Measurements from ENCODE around the gene HMGN2.

The HMGN2 gene

DNA sequence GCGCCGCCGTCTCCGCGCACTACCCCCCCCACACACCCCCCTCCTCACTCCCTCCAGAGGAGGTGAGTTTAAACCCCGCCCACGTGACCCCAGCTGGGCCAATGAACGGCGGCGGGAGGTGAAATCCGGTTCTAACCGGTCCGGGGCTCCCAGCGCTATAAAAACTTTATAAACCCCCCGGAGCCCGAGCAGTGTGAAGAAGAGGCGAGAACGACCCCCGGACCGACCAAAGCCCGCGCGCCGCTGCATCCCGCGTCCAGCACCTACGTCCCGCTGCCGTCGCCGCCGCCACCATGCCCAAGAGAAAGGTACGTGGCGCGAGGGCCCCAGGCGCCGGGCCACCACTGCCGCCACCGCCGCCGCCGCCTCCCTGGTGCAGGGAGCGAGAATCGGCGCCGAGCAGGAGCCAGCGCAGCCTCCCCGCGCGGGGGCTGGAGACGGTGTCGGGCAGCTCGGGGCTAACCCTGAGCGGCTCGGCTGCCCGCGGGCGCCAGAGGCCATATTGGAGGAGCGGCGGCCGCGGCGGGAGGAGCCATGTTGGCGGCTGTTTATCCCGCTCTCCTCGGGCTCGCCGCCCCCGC, at the start of gene HMGN2:
Gene HMGN2 (plus strand): TSS at position 121 of the 581 bp plus-strand sequence. CDS start 173 bp downstream, at position 294.
- peak; percentile 69 for DNase-seq (ENCODE audit: low spot score)

DNA sequence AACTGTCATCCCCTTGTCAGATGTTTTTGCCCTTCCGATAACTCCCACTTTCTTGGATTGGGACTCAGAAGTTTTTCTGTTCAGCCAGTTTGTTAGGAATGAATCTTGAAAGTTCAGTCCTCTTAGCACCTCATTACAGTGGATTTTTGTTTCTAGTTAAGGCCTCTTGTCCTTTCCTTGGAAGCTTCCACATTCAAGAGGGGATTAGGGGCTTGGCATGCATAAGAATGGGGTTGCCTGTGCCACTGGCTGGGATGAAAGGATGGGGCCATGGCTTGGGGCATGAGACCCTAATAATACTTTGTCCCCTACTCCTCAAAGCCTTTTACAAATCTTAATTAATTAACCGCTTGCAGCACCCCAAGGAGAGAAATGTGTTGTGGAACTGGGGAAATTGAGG, 42.5 kb upstream of the HMGN2 start:
- DNase-seq (ENCODE audit: low spot score): no peak

DNA sequence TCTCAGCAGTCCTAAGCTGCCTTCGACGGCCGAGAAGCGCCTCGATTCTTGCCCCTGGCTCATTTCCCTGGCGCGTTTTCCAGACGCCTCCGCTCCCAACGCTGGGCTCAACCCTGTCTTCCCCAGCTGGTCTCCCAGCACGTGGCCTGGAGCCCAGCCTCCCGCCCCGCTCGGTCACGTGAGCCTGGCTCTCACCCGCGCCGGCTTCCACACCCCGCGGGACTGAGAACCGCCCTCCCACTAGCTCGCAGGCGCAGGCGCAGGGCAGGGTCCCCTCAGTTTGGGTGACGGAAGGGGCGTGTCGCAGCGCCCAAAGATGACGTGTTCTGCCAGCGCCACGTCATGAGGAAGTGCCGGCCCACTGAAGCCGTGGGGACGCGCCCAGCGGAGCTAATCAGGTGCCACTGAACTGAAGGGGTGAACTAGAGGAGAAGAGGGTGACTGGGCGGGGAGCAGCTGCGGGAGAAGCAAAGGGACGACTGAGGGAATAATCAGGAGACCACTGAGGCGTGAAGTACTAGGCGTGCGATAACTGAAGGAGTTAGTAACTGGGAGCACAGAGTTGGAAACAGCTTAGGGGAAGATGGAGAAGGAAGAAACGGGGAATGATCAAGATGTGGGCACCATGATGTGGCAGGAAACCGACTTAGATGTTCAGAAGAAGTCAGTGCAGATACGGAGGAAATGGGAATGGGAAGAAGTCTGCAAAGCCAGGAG, 40.1 kb upstream of the HMGN2 start, which contains the start of gene DHDDS:
Gene DHDDS (plus strand): TSS at position 343 of the 717 bp plus-strand sequence. CDS start 625 bp downstream, outside the sequence.
- DNase-seq (ENCODE audit: low spot score): peak; percentile 97

DNA sequence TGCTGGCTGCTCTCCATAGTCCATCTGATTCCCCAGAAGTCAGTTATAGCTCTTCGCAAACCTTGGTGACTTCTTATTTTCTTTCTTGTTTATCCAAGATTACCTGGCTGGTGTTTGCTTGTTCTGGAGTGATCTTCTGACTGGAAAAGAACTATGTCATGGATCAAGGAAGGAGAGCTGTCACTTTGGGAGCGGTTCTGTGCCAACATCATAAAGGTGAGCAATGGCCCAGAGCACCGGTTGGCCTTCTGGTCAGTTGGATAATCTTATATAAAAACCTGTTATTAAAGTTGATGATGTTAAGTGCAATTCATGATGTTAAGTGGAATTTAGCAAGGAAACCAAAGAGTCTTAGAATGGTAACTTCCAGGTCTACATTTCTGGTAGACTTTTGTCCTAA, 39.4 kb upstream of the HMGN2 start:
- no peak for DNase-seq (ENCODE audit: low spot score)

DNA sequence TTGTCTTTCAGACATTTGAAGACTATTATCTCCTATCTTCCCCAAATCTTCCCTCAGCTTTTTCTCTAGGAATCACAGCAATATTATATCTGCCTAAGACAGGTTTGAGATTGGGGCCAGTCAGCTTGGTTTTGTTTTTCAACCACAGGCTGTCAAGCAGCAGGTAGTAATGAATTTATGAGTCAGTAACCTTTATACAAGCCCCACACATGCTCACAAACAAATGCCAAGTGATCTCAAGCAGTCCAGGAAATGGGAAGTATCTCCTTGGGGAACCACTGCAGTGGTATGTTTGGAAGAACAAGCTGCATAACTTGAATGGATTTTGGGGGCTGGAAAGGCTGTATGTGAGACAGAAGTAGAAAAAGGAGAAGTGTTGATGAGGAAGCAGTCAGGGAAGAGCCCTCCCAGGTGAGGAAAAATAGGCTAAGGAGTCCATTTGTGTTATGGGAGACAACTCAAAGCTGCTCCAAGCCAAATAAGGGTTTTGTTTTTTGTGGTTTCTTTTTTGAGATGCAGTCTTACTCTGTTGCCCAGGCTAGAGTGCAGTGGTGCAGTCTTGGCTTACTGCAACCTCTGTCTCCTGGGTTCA, 38.0 kb upstream of the HMGN2 start:
- DNase-seq (ENCODE audit: low spot score): no peak

DNA sequence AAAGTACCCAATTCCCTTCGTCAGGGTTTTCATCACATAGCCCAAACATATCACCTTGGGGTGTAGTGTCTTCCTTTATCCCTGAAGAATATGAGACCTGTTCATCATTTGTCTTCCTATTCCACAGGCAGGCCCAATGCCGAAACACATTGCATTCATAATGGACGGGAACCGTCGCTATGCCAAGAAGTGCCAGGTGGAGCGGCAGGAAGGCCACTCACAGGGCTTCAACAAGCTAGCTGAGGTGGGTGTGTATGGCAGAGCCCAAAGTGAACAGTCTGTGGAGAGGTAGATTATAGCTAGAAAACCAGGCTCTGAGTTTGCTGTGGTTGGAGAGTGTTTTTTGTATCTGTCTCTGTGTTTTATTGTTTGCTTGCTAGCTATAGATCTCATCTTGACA, 34.2 kb upstream of the HMGN2 start:
- DNase-seq (ENCODE audit: low spot score): no peak

DNA sequence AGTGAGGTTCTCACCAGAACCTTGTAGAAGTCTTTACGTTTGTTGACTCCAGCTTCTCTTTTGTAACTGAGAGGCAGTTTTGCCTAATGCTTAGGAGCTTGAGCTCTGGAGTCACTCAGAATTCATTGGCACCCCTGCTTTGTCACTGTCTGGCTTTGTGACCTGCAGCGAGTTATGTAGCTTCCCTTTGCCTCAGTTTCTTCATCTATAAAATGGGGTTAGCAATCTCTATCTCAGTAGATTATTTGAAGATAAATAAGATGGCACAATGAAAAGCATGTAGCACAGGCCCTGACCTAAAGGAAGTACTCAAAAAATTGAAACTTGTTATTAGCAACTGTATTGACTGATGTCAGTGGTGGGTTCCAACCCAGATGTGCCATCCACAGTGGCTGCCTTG, 32.0 kb upstream of the HMGN2 start:
- no peak for DNase-seq (ENCODE audit: low spot score)

DNA sequence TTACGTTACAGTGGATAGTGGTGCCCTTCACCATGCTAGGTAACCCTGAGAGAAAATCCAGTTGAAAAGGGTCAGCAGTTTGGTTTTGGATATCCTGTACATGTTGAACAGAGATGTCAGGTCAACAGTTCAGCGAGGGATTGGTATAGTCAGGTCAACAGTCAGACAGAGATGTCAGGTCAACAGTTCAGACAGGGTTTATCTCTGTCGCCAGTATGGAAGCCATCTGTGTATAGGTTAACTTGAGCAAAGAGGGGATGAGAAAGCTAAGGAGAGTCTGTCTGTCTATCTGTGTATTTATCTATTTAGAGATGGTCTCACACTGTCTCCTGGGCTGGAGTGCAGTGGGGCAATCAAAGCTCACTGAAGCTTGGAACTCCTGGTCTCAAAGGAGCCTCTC, 22.4 kb upstream of the HMGN2 start:
- DNase-seq (ENCODE audit: low spot score): no peak

DNA sequence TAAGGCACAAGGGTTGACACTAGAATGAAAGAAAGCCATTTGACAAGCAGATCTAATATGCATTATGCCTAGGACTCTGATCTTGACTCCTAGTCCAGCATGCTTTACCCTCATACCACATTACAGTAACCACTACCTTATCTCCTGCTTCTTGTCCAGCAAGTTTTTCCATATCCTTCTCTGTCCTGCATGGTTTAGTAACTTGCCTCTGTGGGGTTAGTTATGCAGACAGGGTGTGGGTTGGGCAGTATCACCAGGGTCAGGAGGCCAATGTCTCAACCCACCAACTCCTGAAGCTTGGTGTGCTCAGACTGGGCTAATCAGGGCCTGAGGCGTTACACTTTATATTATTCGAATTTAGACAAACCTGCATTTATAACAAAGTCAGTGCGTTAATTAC, 21.3 kb upstream of the HMGN2 start:
- no peak for DNase-seq (ENCODE audit: low spot score)

DNA sequence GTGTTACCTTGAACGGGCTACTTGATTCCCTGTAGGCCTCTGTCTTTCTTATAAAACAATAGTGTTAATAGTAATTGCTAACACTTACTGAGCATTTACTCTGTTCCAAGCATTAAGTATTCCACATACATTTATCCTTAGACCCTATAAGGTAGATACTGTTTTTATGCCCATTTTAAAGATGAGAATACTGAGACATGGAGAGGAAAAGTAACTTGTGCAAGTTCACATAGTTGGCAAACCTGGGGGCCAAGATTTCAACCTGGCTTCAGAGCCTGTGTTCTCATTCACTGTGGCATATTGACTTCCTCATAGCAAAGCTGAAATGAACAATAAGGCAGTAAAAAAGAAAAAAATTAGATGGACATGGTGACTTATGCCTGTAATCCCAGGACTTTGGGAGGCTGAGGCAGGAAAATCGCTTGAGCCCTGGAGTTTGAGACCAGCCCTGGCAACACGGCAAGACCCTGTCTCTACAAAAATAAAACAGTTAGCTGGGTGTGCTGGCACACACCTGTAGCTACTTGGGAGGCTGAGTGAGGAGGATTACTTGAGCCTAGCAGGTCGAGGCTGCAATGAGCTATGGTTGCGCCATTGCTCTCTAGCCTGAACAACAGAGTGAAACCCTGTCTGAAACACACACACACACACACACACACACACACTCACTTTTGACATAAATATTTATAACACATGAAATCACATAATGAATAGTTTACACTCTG, 19.6 kb upstream of the HMGN2 start:
- no peak for DNase-seq (ENCODE audit: low spot score)

DNA sequence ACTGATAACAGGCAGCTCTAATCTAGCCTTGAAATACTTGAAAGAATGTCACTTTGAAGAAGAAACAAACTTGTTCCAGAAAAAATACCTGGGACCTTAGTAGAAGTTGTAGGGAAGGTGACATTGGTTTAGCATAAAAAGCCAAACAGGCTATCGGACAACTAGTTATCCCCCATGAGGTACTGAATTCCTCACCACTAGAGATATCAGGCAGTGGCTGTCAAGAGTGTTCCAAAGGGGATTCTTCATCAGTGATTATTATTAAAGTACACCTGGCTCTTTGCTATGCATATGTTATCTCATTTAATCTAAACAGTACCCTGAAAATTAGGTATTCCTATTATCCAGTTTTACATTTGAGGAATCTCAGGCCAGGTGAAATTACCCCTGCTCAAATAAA, 13.1 kb upstream of the HMGN2 start:
- no peak for DNase-seq (ENCODE audit: low spot score)

DNA sequence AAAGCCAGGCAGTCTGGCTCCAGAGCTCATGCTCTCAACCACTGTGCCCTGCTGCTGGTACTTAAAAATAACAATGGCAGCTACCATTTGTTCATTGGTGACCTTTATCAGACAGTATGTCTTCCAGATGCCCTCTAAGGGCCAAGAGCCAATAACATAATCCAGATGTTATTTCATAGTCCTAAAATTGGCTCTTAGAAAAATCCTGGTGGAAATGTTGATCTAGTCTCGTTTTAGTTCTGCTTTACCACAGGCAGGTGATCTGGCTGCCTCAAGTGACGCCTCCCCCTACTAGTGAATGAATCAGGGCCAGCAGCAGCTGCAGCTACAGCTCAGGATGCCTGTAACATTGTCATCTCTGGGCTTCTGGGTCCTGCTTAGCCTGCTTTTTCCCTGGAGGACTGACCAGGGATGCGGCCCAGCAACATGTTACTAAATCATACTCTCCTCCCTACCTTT, 12.6 kb upstream of the HMGN2 start:
- DNase-seq (ENCODE audit: low spot score): no peak

DNA sequence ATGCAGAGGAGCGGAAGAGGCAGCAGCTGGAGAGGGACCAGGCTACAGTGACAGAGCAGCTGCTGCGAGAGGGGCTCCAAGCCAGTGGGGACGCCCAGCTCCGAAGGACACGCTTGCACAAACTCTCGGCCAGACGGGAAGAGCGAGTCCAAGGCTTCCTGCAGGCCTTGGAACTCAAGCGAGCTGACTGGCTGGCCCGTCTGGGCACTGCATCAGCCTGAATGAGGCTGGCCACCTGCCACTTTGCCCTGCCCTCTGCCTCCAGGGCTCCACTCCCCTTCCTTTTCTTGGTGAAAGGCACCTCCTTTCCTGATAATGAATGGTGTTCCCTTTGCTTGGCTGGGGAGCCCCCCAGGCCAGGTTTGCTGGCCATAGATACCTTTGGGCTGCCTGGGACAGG, 3.3 kb upstream of the HMGN2 start:
- no peak for DNase-seq (ENCODE audit: low spot score)

DNA sequence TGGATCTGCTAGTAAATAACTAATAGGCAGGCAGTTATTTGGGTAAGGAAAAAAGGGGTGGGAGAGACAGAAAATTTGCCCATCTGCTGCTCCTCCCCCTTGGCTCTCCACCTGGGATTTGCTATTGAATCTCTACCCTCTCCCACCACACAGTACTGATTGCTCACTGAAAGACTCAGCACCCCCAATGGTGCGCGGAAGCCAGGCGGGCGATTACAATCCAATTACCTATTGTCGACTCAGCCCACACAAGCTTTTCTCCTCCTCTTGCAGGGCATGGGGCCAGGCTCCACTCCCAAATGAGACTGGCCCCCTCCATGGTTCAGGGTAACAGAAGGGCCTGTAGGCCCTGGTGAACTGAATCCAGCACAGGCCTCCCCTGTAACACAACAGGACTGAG, 2.7 kb upstream of the HMGN2 start:
- DNase-seq (ENCODE audit: low spot score): no peak

DNA sequence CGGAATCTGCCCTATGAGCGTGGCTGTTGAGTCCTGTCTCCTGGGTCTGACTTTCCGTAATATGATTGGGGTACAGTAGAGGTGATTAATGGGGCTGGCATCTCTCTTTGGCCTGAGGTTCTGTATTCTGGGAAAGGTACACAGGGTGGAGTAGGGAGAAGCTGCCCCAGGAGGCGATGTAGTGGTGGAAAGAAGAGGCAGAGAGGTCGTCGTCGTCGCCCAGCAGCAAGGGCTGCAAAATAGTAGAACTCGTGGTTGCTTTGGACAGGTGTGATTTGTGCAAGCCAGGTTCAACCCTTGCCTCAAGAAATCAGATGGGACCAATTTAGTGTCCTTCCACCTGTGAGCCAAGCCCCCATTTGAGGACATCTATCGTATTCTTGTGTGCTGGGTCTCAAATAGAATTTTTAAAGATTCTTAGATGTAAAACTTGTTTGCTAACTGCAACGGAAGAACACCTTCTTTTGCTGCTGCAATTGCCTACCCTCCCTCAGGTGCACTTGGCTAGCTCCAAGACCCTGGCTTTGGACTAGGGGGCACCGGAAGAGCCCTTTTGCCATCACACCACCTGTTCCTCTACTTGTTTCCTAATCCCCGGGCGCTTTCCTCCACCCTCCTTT, 1.3 kb upstream of the HMGN2 start:
- DNase-seq (ENCODE audit: low spot score): no peak

DNA sequence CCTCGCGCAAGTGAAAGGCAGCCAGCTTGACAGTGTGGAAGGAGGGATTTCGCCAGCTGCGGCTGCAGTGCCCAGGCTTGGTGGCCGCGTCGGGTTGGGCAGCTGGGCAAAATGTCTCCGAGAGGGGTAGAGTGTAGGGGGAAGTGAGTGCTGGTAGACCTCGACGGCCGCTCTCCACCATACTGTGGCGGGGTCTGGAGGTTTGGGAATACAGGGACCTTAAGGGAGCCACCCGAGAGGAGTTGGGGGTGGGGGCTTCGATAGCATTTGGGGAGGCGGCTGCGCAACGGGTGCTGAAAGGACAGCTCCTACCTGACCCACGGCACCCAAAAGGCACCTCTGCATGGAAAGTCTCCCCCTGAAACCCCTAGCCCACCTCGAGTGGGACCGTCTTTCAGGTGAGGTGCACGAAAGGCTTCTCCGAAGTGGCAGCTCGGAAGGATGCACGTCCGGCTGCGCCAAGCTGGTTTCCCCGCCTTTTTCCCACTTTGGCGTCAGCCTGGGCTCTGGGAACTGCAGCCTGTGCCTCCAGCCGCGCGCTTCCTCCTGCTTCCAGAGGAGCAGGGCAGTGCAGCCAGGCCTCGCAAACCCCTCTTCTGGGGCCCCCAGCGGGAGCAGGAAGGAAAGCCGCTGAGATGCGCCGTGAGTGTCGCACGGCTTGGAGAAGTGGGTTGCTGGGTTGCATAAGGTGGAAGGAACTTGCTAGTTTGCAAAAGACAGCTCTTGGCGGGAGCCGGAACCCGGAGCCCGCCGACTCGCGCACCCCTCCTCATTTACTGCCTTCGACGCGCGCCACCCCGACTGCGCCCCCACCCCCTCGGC, 531 bp upstream of the HMGN2 start:
- DNase-seq (ENCODE audit: low spot score): no peak

DNA sequence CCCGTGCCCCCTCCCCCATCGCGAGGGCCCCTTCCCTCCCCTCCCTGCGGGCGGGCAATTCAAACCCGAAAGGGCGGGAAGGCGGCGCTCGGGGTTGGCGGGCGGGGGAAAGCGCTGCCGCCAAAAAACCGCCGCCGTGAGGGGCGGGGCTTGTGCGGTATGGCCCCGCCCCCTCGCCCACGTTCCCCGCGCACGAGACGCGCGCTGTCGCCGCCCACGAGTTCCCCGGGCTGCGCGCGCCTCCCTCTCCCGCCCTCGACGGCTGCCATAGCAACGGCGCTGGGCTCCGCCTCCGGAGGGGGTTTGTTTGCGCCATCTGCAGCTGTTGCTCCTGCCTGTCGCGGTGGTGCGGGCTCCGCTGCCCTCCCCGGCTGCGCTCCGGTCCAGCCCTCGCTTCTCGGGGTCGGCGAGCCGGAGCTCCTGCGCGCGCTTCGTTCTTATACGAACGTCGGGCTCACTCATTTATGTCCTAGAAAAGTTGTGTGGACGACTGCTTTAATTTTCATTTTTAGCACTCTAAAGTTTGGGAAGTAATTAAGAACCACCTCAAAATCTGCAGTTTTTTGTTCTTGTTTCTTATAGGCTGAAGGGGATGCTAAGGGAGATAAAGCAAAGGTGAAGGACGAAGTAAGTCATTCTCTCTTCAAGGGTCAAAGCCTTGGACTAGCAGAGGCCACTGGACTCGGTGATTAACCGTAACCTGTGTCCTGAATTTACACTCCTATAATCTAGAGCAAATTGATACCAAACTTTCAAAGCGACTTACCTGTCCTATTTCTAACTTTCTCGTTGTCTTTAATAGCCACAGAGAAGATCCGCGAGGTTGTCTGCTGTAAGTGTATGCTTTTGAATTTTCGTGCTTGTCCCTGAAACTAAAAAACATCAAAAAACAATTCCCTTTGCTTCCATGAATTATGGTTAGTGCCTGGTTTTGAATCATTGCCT, 933 bp downstream of the HMGN2 start:
- peak; percentile 91 for DNase-seq (ENCODE audit: low spot score)

DNA sequence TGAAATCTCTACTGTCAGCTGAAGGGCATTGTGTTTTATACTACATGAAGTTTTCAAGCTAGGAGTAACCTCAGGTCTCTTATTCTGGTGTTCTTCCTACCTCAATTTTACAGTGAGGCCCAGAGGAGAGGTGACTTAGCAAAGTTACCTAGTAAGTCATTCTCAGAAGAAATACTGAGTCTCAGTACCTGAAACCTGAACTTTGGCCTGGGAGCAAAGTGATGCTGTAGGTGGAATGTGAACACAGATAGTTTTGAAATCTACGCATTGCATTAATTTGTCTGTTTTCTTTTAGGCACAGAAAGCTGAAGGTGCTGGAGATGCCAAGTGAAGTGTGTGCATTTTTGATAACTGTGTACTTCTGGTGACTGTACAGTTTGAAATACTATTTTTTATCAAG, 2.6 kb downstream of the HMGN2 start:
- DNase-seq (ENCODE audit: low spot score): no peak

DNA sequence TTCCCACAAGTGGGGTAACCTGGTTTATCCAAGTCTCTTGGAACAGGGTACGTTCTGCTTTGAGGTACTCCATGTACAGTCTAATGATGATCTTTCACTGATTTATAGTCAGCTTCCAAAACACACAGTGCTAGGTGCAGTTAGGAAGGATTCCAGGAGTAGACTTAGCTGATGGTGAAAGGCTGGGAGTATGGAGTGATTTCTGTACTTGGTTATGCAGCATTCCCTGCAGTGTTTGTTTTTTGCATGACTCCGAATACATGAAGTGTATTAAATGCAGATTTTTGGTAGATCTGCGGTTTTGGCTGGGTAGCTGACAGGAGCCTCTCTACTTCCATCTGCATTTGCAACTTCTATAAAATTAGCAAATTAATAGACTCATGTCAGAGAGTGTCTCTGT, 3.7 kb downstream of the HMGN2 start:
- DNase-seq (ENCODE audit: low spot score): no peak

DNA sequence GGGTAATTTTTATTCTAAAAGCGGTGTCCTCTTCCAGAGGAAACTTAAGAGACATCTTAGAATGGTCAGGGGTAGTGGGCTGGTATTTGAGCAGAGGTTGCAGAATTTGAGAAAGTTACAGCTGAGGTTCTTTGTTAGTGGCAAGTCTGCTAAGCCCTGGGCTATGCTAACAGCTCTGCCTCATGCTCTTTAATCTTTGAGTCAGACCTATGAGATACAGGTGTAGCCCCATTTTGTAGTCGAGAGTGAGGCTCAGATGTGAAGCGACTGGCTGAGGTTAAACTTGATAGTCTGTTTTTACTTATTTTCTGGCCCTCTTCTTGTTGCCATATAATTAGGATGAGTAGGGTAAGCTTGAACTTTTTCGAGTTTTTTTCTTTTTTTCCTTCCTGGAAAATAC, 4.7 kb downstream of the HMGN2 start:
- no peak for DNase-seq (ENCODE audit: low spot score)
